ENCODE results near the gene COL23A1. TPM values are rescaled to one million over a fixed set of nuclear protein-coding genes. Genes with fewer than 3 reads are reported as not detected.

COL23A1 gene
- total RNA-seq, 1 donor from 2014 or later = 2.0 TPM

- Histone ChIP-seq H3K36me3 (no peaks in the 10 kb centered on the region), H3K27ac (no peak overlapping the region), H3K27me3 (peaks cover 6% of the 10 kb centered on the region), H3K9me3 (no peaks in the 10 kb centered on the region), H3K4me3 (no peak overlapping the region), H3K4me1 (no peaks in the 10 kb centered on the region)
- ATAC-seq (no peak), DNase-seq (no peak)
- TF ChIP-seq CTCF (IDR thresholded peaks at IDR 0.05) = no peak
- intact Hi-C loops (cut with DNase I) = no loop called here
These were observed 396.9 kb downstream of the COL23A1 start for GRCh38 chr5:178193251-178193809.

- Histone ChIP-seq H3K27ac (no peak overlapping the region), H3K4me1 (no peaks in the 10 kb centered on the region), H3K27me3 (peaks cover 6% of the 10 kb centered on the region), H3K36me3 (no peaks in the 10 kb centered on the region), H3K9me3 (no peaks in the 10 kb centered on the region), H3K4me3 (no peak overlapping the region)
- no peak for DNase-seq
- no peak for TF ChIP-seq CTCF (IDR thresholded peaks at IDR 0.05)
- intact Hi-C loops (cut with DNase I) = no loop called here
- no peak for ATAC-seq
These were observed 397.4 kb downstream of the COL23A1 start for GRCh38 chr5:178192787-178193186.

- Histone ChIP-seq H3K9me3 (no peaks in the 10 kb centered on the region), H3K27me3 (peaks cover 6% of the 10 kb centered on the region), H3K4me1 (no peaks in the 10 kb centered on the region), H3K36me3 (no peaks in the 10 kb centered on the region), H3K4me3 (no peak overlapping the region), H3K27ac (no peak overlapping the region)
- intact Hi-C loops (cut with DNase I) = no loop called here
- no peak for DNase-seq
- no peak for ATAC-seq
- TF ChIP-seq CTCF (IDR thresholded peaks at IDR 0.05) = no peak
These were observed 397.9 kb downstream of the COL23A1 start for GRCh38 chr5:178192244-178192643.

GRCh38 chr5:178191661-178192060, 398.5 kb downstream of the COL23A1 start:
- no peaks in the 10 kb centered on the region for H3K36me3 ChIP-seq
- no peak for ATAC-seq
- intact Hi-C loops (cut with DNase I) = no loop called here

GRCh38 chr5:178189433-178189832, 400.8 kb downstream of the COL23A1 start:
- Histone ChIP-seq H3K4me1 (no peaks in the 10 kb centered on the region), H3K27ac (no peak overlapping the region), H3K9me3 (no peaks in the 10 kb centered on the region), H3K36me3 (no peaks in the 10 kb centered on the region), H3K4me3 (no peak overlapping the region), H3K27me3 (peaks cover 6% of the 10 kb centered on the region)
- intact Hi-C loops (cut with DNase I) = no loop called here
- ATAC-seq (no peak), DNase-seq (no peak)
- no peak for TF ChIP-seq CTCF (IDR thresholded peaks at IDR 0.05)

More at GRCh38 chr5:178191661-178192060, 398.5 kb downstream of the COL23A1 start:
- no peak for TF ChIP-seq CTCF (IDR thresholded peaks at IDR 0.05)
- DNase-seq = no peak
- Histone ChIP-seq H3K27me3 (peaks cover 6% of the 10 kb centered on the region), H3K9me3 (no peaks in the 10 kb centered on the region), H3K4me1 (no peaks in the 10 kb centered on the region), H3K27ac (no peak overlapping the region), H3K4me3 (no peak overlapping the region)

Other genes with a start within 250 kb of the COL23A1 start
- gene CLK4, start 36.7 kb upstream of the COL23A1 start, total RNA-seq = 35.4 TPM
- 13.3 TPM for gene ZNF354A, start 140.3 kb upstream of the COL23A1 start, total RNA-seq